Effector memory CD8-positive, alpha-beta T cell (primary cell): ENCODE data around the gene PIF1.
"Not testable (repeated sequence)": the region's sequence is repeated elsewhere in the genome, so short reads cannot be mapped to it uniquely, and the experiment has no call there.

Experiments
- ATAC-seq: fragments of 150-1000 bp; cut with Tn5 transposase; replicated peaks from 2 replicates; pipeline ENCODE4 v1.10.0; 2021; ENCODE audit warnings: mild to moderate bottlenecking, moderate library complexity
- DNase-seq, 3 experiments: peaks; one replicate each; pipeline ENCODE4 v3.0.0; 2021
- H3K27ac Mint-ChIP-seq, 2 donors: one replicate each; pipeline ENCODE4 v1.8.0; 2022; ENCODE audit warnings: mild to moderate bottlenecking in 2 of 2, mixed read lengths in 2 of 2, moderate library complexity in 2 of 2
- H3K27me3 Mint-ChIP-seq, 2 donors: one replicate each; pipeline ENCODE4 v1.8.0; 2022; ENCODE audit warnings: mixed read lengths in 2 of 2
- H3K36me3 Mint-ChIP-seq: one replicate; pipeline ENCODE4 v1.8.0; 2022; ENCODE audit warnings: mild to moderate bottlenecking, moderate library complexity, mixed read lengths; ENCODE audit not compliant: insufficient read depth
- H3K4me1 Mint-ChIP-seq, 2 donors: one replicate each; pipeline ENCODE4 v1.8.0; 2022; ENCODE audit warnings: low read depth in 2 of 2, mixed read lengths in 2 of 2
- H3K4me3 Mint-ChIP-seq, 2 donors: one replicate each; pipeline ENCODE4 v1.8.0; 2022; ENCODE audit warnings: mild to moderate bottlenecking in 2 of 2, mixed read lengths in 2 of 2, moderate library complexity in 2 of 2
- H3K9me3 Mint-ChIP-seq, 2 donors: one replicate each; pipeline ENCODE4 v1.8.0; 2022; ENCODE audit warnings: mixed read lengths in 2 of 2

The PIF1 gene

GRCh38 chr15:64813075-64813474, 12.4 kb downstream of the PIF1 start:
- Mint-ChIP-seq H3K4me1 (peaks cover 0 to 5% of the 10 kb centered on the region in 2 donors), H3K27me3 (no peaks in the 10 kb centered on the region), H3K4me3 (no peak overlapping the region), H3K36me3 (no peaks in the 10 kb centered on the region), H3K9me3 (no peaks in the 10 kb centered on the region), H3K27ac (peak overlapping the region in 1 of 2 donors; percentile 23)
- no peak for ATAC-seq
- DNase-seq, result no peak

GRCh38 chr15:64810497-64811326, 14.7 kb downstream of the PIF1 start:
- DNase-seq (no peak), ATAC-seq (no peak)
- Mint-ChIP-seq H3K27ac (no peak overlapping the region), H3K4me1 (peaks cover 0 to 3% of the 10 kb centered on the region in 2 donors), H3K9me3 (no peaks in the 10 kb centered on the region), H3K36me3 (no peaks in the 10 kb centered on the region), H3K4me3 (no peak overlapping the region), H3K27me3 (peaks cover 5 to 19% of the 10 kb centered on the region in 2 donors)

GRCh38 chr15:64809649-64810496, 15.6 kb downstream of the PIF1 start:
- ATAC-seq (peak; percentile 70), DNase-seq (peak; percentile 62 to 68 (median 66))
- H3K9me3 Mint-ChIP-seq, result no peaks in the 10 kb centered on the region
- peaks cover 5 to 22% of the 10 kb centered on the region in 2 donors for H3K27me3 Mint-ChIP-seq
- no peaks in the 10 kb centered on the region for H3K36me3 Mint-ChIP-seq
- H3K27ac Mint-ChIP-seq, result no peak overlapping the region
- no peak overlapping the region for H3K4me3 Mint-ChIP-seq
- peaks cover 0 to 3% of the 10 kb centered on the region in 2 donors for H3K4me1 Mint-ChIP-seq

GRCh38 chr15:64808785-64809453, 16.5 kb downstream of the PIF1 start:
- H3K4me1 Mint-ChIP-seq, result peaks cover 0 to 3% of the 10 kb centered on the region in 2 donors
- H3K9me3 Mint-ChIP-seq, result no peaks in the 10 kb centered on the region
- H3K27ac Mint-ChIP-seq, result no peak overlapping the region
- no peak overlapping the region for H3K4me3 Mint-ChIP-seq
- H3K36me3 Mint-ChIP-seq, result no peaks in the 10 kb centered on the region
- no peak for ATAC-seq
- peaks cover 5 to 29% of the 10 kb centered on the region in 2 donors for H3K27me3 Mint-ChIP-seq
- DNase-seq, result no peak

GRCh38 chr15:64807751-64808222, 17.7 kb downstream of the PIF1 start:
- peaks cover 5 to 30% of the 10 kb centered on the region in 2 donors for H3K27me3 Mint-ChIP-seq
- H3K27ac Mint-ChIP-seq, result peak overlapping the region in 1 of 2 donors; percentile 46
- no peak overlapping the region for H3K4me3 Mint-ChIP-seq
- H3K9me3 Mint-ChIP-seq, result no peaks in the 10 kb centered on the region
- DNase-seq (no peak), ATAC-seq (no peak)
- H3K36me3 Mint-ChIP-seq, result no peaks in the 10 kb centered on the region
- peaks cover 0 to 3% of the 10 kb centered on the region in 2 donors for H3K4me1 Mint-ChIP-seq

- no peak for ATAC-seq
- peak overlapping the region in 1 of 2 donors; percentile 66 for H3K27ac Mint-ChIP-seq
- DNase-seq, result no peak
- no peaks in the 10 kb centered on the region for H3K9me3 Mint-ChIP-seq
- H3K4me3 Mint-ChIP-seq, result no peak overlapping the region
- peaks cover 5 to 30% of the 10 kb centered on the region in 2 donors for H3K27me3 Mint-ChIP-seq
- no peaks in the 10 kb centered on the region for H3K36me3 Mint-ChIP-seq
- H3K4me1 Mint-ChIP-seq, result peaks cover 0 to 3% of the 10 kb centered on the region in 2 donors
Measured at GRCh38 chr15:64807051-64807749, 18.2 kb downstream of the PIF1 start.

- H3K9me3 Mint-ChIP-seq, result no peaks in the 10 kb centered on the region
- no peaks in the 10 kb centered on the region for H3K36me3 Mint-ChIP-seq
- H3K4me3 Mint-ChIP-seq, result no peak overlapping the region
- DNase-seq (no peak), ATAC-seq (no peak)
- peak overlapping the region; percentile 30 to 66 for H3K27ac Mint-ChIP-seq
- peaks cover 0 to 3% of the 10 kb centered on the region in 2 donors for H3K4me1 Mint-ChIP-seq
- H3K27me3 Mint-ChIP-seq, result peaks cover 5 to 30% of the 10 kb centered on the region in 2 donors
Measured at GRCh38 chr15:64806509-64806908, 18.9 kb downstream of the PIF1 start.

GRCh38 chr15:64804619-64805018, 20.8 kb downstream of the PIF1 start:
- Mint-ChIP-seq H3K4me3 (no peak overlapping the region), H3K4me1 (no peaks in the 10 kb centered on the region), H3K9me3 (no peaks in the 10 kb centered on the region), H3K27me3 (peaks cover 5 to 30% of the 10 kb centered on the region in 2 donors), H3K27ac (no peak overlapping the region), H3K36me3 (no peaks in the 10 kb centered on the region)
- DNase-seq, result no peak
- ATAC-seq, result no peak

GRCh38 chr15:64803526-64803925, 21.9 kb downstream of the PIF1 start:
- ATAC-seq (no peak), DNase-seq (no peak)
- Mint-ChIP-seq H3K36me3 (no peaks in the 10 kb centered on the region), H3K27ac (no peak overlapping the region), H3K27me3 (peaks cover 5 to 30% of the 10 kb centered on the region in 2 donors), H3K4me3 (no peak overlapping the region), H3K4me1 (no peaks in the 10 kb centered on the region), H3K9me3 (no peaks in the 10 kb centered on the region)

- Mint-ChIP-seq H3K9me3 (no peaks in the 10 kb centered on the region), H3K4me1 (no peaks in the 10 kb centered on the region), H3K4me3 (no peak overlapping the region), H3K27me3 (peaks cover 0 to 8% of the 10 kb centered on the region in 2 donors), H3K36me3 (no peaks in the 10 kb centered on the region), H3K27ac (no peak overlapping the region)
- DNase-seq, result no peak
- no peak for ATAC-seq
Measured at GRCh38 chr15:64800476-64800875, 25.0 kb downstream of the PIF1 start.

GRCh38 chr15:64798905-64799304, 26.5 kb downstream of the PIF1 start:
- not testable (repeated sequence) for H3K4me3 Mint-ChIP-seq, H3K27me3 Mint-ChIP-seq, H3K27ac Mint-ChIP-seq, H3K4me1 Mint-ChIP-seq, DNase-seq, H3K9me3 Mint-ChIP-seq, ATAC-seq, H3K36me3 Mint-ChIP-seq

GRCh38 chr15:64795921-64796320, 29.5 kb downstream of the PIF1 start:
- H3K27ac Mint-ChIP-seq, H3K27me3 Mint-ChIP-seq, H3K36me3 Mint-ChIP-seq, DNase-seq, H3K9me3 Mint-ChIP-seq, H3K4me1 Mint-ChIP-seq, H3K4me3 Mint-ChIP-seq, ATAC-seq: not testable (repeated sequence)

- not testable (repeated sequence) for H3K36me3 Mint-ChIP-seq, H3K27me3 Mint-ChIP-seq, DNase-seq, H3K9me3 Mint-ChIP-seq, ATAC-seq, H3K27ac Mint-ChIP-seq, H3K4me1 Mint-ChIP-seq, H3K4me3 Mint-ChIP-seq
Measured at GRCh38 chr15:64795299-64795698, 30.1 kb downstream of the PIF1 start.
